ENCODE measurements around the gene PCDH9.
"Not testable (repeated sequence)": the region's sequence is repeated elsewhere in the genome, so short reads cannot be mapped to it uniquely, and the experiment has no call there.

The PCDH9 gene

GRCh38 chr13:67125681-67126080 is 104.5 kb downstream of the PCDH9 start:
- DNase-seq = no peak

- no peak for DNase-seq
These were observed 107.0 kb downstream of the PCDH9 start for GRCh38 chr13:67123165-67123564.

GRCh38 chr13:67122251-67122650 is 107.9 kb downstream of the PCDH9 start:
- no peak for DNase-seq

GRCh38 chr13:67120872-67121531 is 109.1 kb downstream of the PCDH9 start:
- peak; percentile 36 for DNase-seq

GRCh38 chr13:67119481-67119894 is 110.6 kb downstream of the PCDH9 start:
- DNase-seq = peak; percentile 91

GRCh38 chr13:67118277-67118676 is 111.9 kb downstream of the PCDH9 start:
- DNase-seq = no peak

- no peak for DNase-seq
These were observed 113.1 kb downstream of the PCDH9 start for GRCh38 chr13:67117010-67117550.

GRCh38 chr13:67107979-67108378 is 122.2 kb downstream of the PCDH9 start:
- no peak for DNase-seq

- DNase-seq = no peak
These were observed 123.6 kb downstream of the PCDH9 start for GRCh38 chr13:67106502-67107057.

GRCh38 chr13:67101730-67102467 is 128.2 kb downstream of the PCDH9 start:
- DNase-seq = no peak

GRCh38 chr13:67100730-67101129 is 129.4 kb downstream of the PCDH9 start:
- DNase-seq = peak; percentile 22

GRCh38 chr13:67099494-67099893 is 130.6 kb downstream of the PCDH9 start:
- no peak for DNase-seq

- no peak for DNase-seq
These were observed 132.2 kb downstream of the PCDH9 start for GRCh38 chr13:67097892-67098452.

GRCh38 chr13:67096893-67097292 is 133.2 kb downstream of the PCDH9 start:
- DNase-seq = not testable (repeated sequence)

GRCh38 chr13:67096418-67096817 is 133.7 kb downstream of the PCDH9 start:
- no peak for DNase-seq

GRCh38 chr13:67095621-67096020 is 134.5 kb downstream of the PCDH9 start:
- DNase-seq = no peak

- DNase-seq = peak; percentile 23
These were observed 135.2 kb downstream of the PCDH9 start for GRCh38 chr13:67094952-67095351.

GRCh38 chr13:67094078-67094477 is 136.1 kb downstream of the PCDH9 start:
- DNase-seq = no peak

GRCh38 chr13:67091603-67092002 is 138.5 kb downstream of the PCDH9 start:
- DNase-seq = no peak

GRCh38 chr13:67090856-67091255 is 139.3 kb downstream of the PCDH9 start:
- no peak for DNase-seq

GRCh38 chr13:67087527-67087926 is 142.6 kb downstream of the PCDH9 start:
- no peak for DNase-seq

GRCh38 chr13:67086260-67086659 is 143.9 kb downstream of the PCDH9 start:
- no peak for DNase-seq

GRCh38 chr13:67084066-67084465 is 146.1 kb downstream of the PCDH9 start:
- no peak for DNase-seq

Data from fibroblast of skin of abdomen (primary cell).